ENCODE data around the gene SLC2A6.

The SLC2A6 gene

DNA sequence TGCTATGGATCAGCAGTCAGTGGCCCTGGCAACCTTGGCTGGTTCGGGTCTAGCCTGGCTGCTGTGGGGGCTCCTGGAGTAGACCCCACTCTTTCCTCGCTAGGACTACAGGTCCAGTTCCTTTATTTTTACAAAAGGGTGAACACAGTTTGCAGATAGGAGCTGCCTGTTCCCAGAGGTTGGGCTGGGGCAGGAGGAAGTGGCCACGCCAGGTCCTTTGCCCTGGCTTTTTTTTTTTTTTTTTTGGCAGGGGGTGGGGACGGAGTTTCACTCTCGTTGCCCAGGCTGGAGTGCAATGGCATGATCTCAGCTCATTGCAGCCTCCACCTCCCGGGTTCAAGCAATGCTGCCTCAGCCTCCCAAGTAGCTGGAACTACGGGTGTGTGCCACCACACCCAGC is 7.9 kb downstream of the SLC2A6 start:
- no peak overlapping the region for H3K4me3 ChIP-seq (replicated peaks; ENCODE audit: low read depth, low read length)
- no peaks in the 10 kb centered on the region for H3K27me3 ChIP-seq (replicated peaks; ENCODE audit: control insufficient read depth, insufficient read depth, low read length)
- peaks cover 39% of the 10 kb centered on the region for H3K36me3 ChIP-seq (ENCODE audit: control insufficient read depth, insufficient read depth, low read length)
- DNase-seq (ENCODE audit: extremely low read depth, insufficient read length) = no peak
- TF ChIP-seq, protein P1, sequence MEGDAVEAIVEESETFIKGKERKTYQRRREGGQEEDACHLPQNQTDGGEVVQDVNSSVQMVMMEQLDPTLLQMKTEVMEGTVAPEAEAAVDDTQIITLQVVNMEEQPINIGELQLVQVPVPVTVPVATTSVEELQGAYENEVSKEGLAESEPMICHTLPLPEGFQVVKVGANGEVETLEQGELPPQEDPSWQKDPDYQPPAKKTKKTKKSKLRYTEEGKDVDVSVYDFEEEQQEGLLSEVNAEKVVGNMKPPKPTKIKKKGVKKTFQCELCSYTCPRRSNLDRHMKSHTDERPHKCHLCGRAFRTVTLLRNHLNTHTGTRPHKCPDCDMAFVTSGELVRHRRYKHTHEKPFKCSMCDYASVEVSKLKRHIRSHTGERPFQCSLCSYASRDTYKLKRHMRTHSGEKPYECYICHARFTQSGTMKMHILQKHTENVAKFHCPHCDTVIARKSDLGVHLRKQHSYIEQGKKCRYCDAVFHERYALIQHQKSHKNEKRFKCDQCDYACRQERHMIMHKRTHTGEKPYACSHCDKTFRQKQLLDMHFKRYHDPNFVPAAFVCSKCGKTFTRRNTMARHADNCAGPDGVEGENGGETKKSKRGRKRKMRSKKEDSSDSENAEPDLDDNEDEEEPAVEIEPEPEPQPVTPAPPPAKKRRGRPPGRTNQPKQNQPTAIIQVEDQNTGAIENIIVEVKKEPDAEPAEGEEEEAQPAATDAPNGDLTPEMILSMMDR (IDR thresholded peaks at IDR 0.05; ENCODE audit: insufficient read depth, low read length, poor library complexity, severe bottlenecking) = no peak

DNA sequence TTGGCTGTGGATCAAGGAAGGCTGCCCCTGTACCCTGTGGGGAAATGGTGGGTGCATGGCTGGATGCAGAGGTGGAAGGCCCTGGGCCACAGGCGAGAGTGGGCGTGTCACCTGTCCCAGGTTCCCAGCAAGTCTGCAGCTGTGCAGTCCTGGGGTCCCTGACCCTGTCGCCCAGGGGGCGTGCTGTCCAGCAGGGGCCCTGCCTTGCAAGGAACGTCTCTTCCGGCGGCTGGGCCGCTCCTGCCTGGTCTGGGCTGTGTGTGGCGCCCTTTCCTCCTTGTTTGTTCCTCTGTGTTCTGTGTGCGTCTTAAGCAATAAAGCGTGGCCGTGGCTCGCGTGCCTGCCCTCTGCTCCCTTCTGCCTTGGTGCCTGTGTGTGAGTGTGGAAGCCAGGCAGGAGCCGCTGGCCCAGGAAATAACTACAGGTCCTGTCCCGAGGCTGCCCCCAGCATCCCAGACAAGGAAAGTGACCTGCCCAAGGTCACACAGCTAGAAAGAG is 8.4 kb downstream of the SLC2A6 start:
- TF ChIP-seq, protein P1 (IDR thresholded peaks at IDR 0.05; ENCODE audit: insufficient read depth, low read length, poor library complexity, severe bottlenecking) = no peak
- Histone ChIP-seq H3K4me3 (replicated peaks; ENCODE audit: low read depth, low read length) (no peak overlapping the region), H3K27me3 (replicated peaks; ENCODE audit: control insufficient read depth, insufficient read depth, low read length) (no peaks in the 10 kb centered on the region), H3K36me3 (ENCODE audit: control insufficient read depth, insufficient read depth, low read length) (peaks cover 34% of the 10 kb centered on the region)
- DNase-seq (ENCODE audit: extremely low read depth, insufficient read length) = no peak

DNA sequence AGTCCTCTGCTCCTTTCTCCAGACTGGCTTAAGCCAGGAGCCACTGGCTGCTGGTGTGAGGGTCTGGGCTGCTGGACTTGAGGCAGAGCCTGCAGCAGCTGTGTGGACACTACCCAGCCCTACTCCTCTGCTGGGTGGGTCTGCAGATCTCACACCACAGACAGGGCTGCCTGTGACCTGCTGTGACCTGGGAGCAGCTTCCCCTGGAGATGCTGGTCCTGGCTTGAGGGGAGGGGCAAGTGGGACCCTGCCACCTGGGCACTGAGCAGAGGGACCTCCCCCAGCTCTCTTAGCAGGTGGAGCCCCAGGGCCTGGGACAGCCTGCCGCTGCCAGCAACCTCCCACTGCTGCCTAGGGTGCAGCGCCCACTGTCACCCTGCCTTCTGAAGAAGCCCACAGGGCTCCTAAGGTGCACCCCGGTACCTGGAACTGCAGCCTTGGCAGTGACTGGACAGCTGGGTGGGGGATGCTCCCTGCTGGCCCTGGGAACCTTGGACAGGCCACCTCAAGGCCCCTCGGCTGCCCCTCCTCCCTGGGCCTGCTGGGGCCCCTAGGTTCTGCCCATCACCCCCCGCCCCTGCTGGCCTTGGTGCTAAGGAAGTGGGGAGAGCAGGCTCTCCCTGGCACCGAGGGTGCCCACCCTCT is 10.0 kb downstream of the SLC2A6 start:
- no peak for DNase-seq (ENCODE audit: extremely low read depth, insufficient read length)
- TF ChIP-seq, protein P1 (IDR thresholded peaks at IDR 0.05; ENCODE audit: insufficient read depth, low read length, poor library complexity, severe bottlenecking) = no peak
- H3K27me3 ChIP-seq (replicated peaks; ENCODE audit: control insufficient read depth, insufficient read depth, low read length) = no peaks in the 10 kb centered on the region
- no peak overlapping the region for H3K4me3 ChIP-seq (replicated peaks; ENCODE audit: low read depth, low read length)
- H3K36me3 ChIP-seq (ENCODE audit: control insufficient read depth, insufficient read depth, low read length) = peaks cover 20% of the 10 kb centered on the region

DNA sequence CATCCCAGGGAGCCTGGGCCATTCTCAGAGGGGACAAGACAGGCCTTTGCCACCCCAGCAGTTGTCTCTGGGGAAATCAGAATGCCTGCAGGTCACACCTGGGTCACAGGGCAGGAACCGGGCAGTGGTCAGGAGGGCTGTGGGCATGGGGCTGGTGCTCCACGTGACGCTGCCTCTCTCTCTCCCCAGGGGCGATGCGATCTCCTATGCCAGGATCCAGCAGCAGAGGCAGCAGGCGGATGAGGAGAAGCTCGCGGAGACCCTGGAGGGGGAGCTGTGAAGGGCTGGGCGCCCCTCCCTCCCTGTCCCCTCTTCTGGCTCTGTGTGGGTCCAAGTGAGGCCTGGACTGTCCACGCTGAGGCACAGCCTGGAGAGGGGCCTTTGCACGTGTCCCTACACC is 10.5 kb downstream of the SLC2A6 start:
- Histone ChIP-seq H3K27me3 (replicated peaks; ENCODE audit: control insufficient read depth, insufficient read depth, low read length) (no peaks in the 10 kb centered on the region), H3K36me3 (ENCODE audit: control insufficient read depth, insufficient read depth, low read length) (peaks cover 15% of the 10 kb centered on the region), H3K4me3 (replicated peaks; ENCODE audit: low read depth, low read length) (no peak overlapping the region)
- TF ChIP-seq, protein P1 (IDR thresholded peaks at IDR 0.05; ENCODE audit: insufficient read depth, low read length, poor library complexity, severe bottlenecking) = no peak
- no peak for DNase-seq (ENCODE audit: extremely low read depth, insufficient read length)

DNA sequence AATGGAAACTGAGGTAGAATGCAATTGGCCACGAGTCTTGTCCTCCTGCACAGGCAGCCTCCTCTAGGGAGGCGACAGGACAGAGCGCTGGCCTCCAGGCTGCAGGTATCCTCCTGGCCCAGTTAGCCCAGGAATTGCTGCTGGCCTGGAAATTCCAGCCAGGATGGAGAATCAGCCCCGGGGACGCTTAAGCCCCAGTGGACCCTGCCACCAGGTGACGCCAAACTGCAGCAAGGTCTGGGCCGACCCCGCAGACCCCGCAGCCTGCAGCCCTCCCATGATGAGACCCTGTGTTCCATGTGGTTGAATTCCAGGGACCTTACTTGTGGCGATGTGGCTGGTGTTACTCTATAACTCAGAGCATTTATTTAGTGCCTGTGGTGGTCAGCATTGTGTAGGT is 11.8 kb downstream of the SLC2A6 start:
- TF ChIP-seq, protein P1 (IDR thresholded peaks at IDR 0.05; ENCODE audit: insufficient read depth, low read length, poor library complexity, severe bottlenecking) = no peak
- no peaks in the 10 kb centered on the region for H3K27me3 ChIP-seq (replicated peaks; ENCODE audit: control insufficient read depth, insufficient read depth, low read length)
- peaks cover 5% of the 10 kb centered on the region for H3K36me3 ChIP-seq (ENCODE audit: control insufficient read depth, insufficient read depth, low read length)
- DNase-seq (ENCODE audit: extremely low read depth, insufficient read length) = no peak
- H3K4me3 ChIP-seq (replicated peaks; ENCODE audit: low read depth, low read length) = no peak overlapping the region

DNA sequence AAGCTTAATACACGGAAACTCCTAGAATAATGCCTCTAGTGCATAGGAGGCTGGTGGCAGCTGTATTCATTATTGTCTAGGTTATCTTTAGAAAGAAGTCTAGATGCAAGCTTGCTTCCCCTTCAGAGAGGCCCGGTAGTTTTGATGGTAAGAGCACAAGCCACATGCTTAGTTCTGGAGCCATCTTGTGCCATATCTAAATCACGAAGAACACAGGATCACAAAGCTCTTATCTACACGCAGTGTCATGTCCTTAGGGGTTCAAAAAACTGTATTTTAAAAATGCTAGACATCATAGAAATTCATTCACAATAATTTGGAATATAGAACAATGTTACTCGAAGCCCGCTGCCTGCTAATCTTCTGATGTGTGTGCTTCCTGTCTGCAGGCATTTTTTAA is 12.9 kb downstream of the SLC2A6 start:
- no peaks in the 10 kb centered on the region for H3K36me3 ChIP-seq (ENCODE audit: control insufficient read depth, insufficient read depth, low read length)
- H3K4me3 ChIP-seq (replicated peaks; ENCODE audit: low read depth, low read length) = no peak overlapping the region
- no peaks in the 10 kb centered on the region for H3K27me3 ChIP-seq (replicated peaks; ENCODE audit: control insufficient read depth, insufficient read depth, low read length)
- TF ChIP-seq, protein P1 (IDR thresholded peaks at IDR 0.05; ENCODE audit: insufficient read depth, low read length, poor library complexity, severe bottlenecking) = no peak
- no peak for DNase-seq (ENCODE audit: extremely low read depth, insufficient read length)
